HG03066 (cell line): ENCODE results near the gene LIN37.
"Not testable (repeated sequence)": the region's sequence is repeated elsewhere in the genome, so short reads cannot be mapped to it uniquely, and the experiment has no call there.

ENCODE experiments used
- ATAC-seq: cut with Tn5 transposase; IDR thresholded peaks from one replicate; pipeline ENCODE4 v1.9.1; 2021; ENCODE audit warnings: low read depth; ENCODE audit not compliant: unreplicated experiment

LIN37 gene

GRCh38 chr19:35787227-35787799, 38.9 kb downstream of the LIN37 start:
- ATAC-seq = no peak

- ATAC-seq = no peak
Measured at GRCh38 chr19:35788205-35788960, 40.0 kb downstream of the LIN37 start.

- ATAC-seq = no peak
Measured at GRCh38 chr19:35789195-35789977, 41.0 kb downstream of the LIN37 start.

GRCh38 chr19:35789978-35790944, 41.9 kb downstream of the LIN37 start:
- ATAC-seq = no peak

GRCh38 chr19:35790981-35791813, 42.8 kb downstream of the LIN37 start:
- no peak for ATAC-seq

- ATAC-seq = no peak
Measured at GRCh38 chr19:35791814-35792279, 43.5 kb downstream of the LIN37 start.

GRCh38 chr19:35792312-35792711, 43.9 kb downstream of the LIN37 start:
- no peak for ATAC-seq

GRCh38 chr19:35792888-35793287, 44.5 kb downstream of the LIN37 start:
- ATAC-seq = no peak

GRCh38 chr19:35793381-35794165, 45.2 kb downstream of the LIN37 start:
- no peak for ATAC-seq

- not testable (repeated sequence) for ATAC-seq
Measured at GRCh38 chr19:35795564-35795963, 47.2 kb downstream of the LIN37 start.

- no peak for ATAC-seq
Measured at GRCh38 chr19:35796645-35797542, 48.5 kb downstream of the LIN37 start.

GRCh38 chr19:35797663-35798062, 49.3 kb downstream of the LIN37 start:
- ATAC-seq = no peak

GRCh38 chr19:35801828-35802227, 53.5 kb downstream of the LIN37 start:
- ATAC-seq = no peak
